MM.1S (cell line): ENCODE results near the gene FMNL1.

ENCODE experiments used
- DNase-seq: peaks from one replicate; pipeline ENCODE4 v3.0.0-alpha.2; 2015
- H2AFZ ChIP-seq: fragments of 300-600 bp; sonication (generic); 2 replicates; pipeline ENCODE4 v1.6.0; 2016; ENCODE audit warnings: antibody characterized with exemption, low read length
- H3F3A ChIP-seq: fragments of 300-600 bp; sonication (generic); 2 replicates; pipeline ENCODE4 v1.6.1; 2016; ENCODE audit warnings: mild to moderate bottlenecking, antibody characterized with exemption, low read length, moderate library complexity, mixed read lengths; ENCODE audit not compliant: insufficient read depth
- H3K27ac ChIP-seq: fragments of 300-600 bp; sonication (generic); 2 replicates; pipeline ENCODE4 v1.5.1; 2016; ENCODE audit warnings: mild to moderate bottlenecking, low read length
- H3K27me3 ChIP-seq: fragments of 300-600 bp; sonication (generic); replicated peaks from 2 replicates; pipeline ENCODE4 v1.6.0; 2016; ENCODE audit warnings: low read length; ENCODE audit not compliant: insufficient read depth
- H3K36me3 ChIP-seq: fragments of 300-600 bp; sonication (generic); replicated peaks from 2 replicates; pipeline ENCODE4 v1.6.1; 2016; ENCODE audit warnings: mild to moderate bottlenecking, low read length, mixed read lengths; ENCODE audit not compliant: insufficient read depth
- H3K4me1 ChIP-seq: fragments of 300-600 bp; sonication (generic); 2 replicates; pipeline ENCODE4 v1.6.1; 2016; ENCODE audit warnings: low read length, mixed read lengths
- H3K4me2 ChIP-seq: fragments of 300-600 bp; sonication (generic); 2 replicates; pipeline ENCODE4 v1.6.0; 2016; ENCODE audit warnings: low read depth, low read length
- H3K4me3 ChIP-seq: fragments of 300-600 bp; sonication (generic); 2 replicates; pipeline ENCODE4 v1.5.1; 2016; ENCODE audit warnings: low read length, mixed read lengths
- H3K79me2 ChIP-seq: fragments of 300-600 bp; sonication (generic); 2 replicates; pipeline ENCODE4 v1.6.1; 2016; ENCODE audit warnings: mixed run types, low read length, mixed read lengths
- H3K9ac ChIP-seq: fragments of 300-600 bp; sonication (generic); 2 replicates; pipeline ENCODE4 v1.6.1; 2016; ENCODE audit warnings: low read length, mixed read lengths
- H3K9me2 ChIP-seq: fragments of 300-600 bp; sonication (generic); replicated peaks from 2 replicates; pipeline ENCODE4 v1.6.1; 2016; ENCODE audit warnings: mild to moderate bottlenecking, low read length, mixed read lengths; ENCODE audit not compliant: insufficient read depth
- H3K9me3 ChIP-seq: fragments of 300-600 bp; sonication (generic); replicated peaks from 2 replicates; pipeline ENCODE4 v1.6.1; 2016; ENCODE audit warnings: mild to moderate bottlenecking, low read length, mixed read lengths; ENCODE audit not compliant: insufficient read depth
- H4K20me1 ChIP-seq: fragments of 300-600 bp; sonication (generic); 2 replicates; pipeline ENCODE4 v1.6.1; 2016; ENCODE audit warnings: mild to moderate bottlenecking, low read length, moderate library complexity, mixed read lengths; ENCODE audit not compliant: insufficient read depth
- CTCF ChIP-seq: fragments of 300-600 bp; sonication (generic); IDR thresholded peaks from 2 replicates; pipeline ENCODE4 v1.5.1; 2016; ENCODE audit warnings: antibody characterized with exemption, low read length, mixed read lengths
- EZH2 ChIP-seq: fragments of 300-600 bp; sonication (generic); optimal IDR thresholded peaks from 2 replicates; pipeline ENCODE3; 2017; ENCODE audit warnings: low read depth, mild to moderate bottlenecking, antibody characterized with exemption, low read length, mixed read lengths
- EZH2phosphoT487 ChIP-seq: fragments of 300-600 bp; sonication (generic); IDR thresholded peaks from 2 replicates; pipeline ENCODE4 v1.6.1; 2018; ENCODE audit warnings: antibody characterized with exemption, low read length

Gene FMNL1

GRCh38 chr17:45274033-45274432, 52.3 kb downstream of the FMNL1 start:
- peaks cover 7% of the 10 kb centered on the region; the same call in 1 of the 2 replicates for H3F3A ChIP-seq
- H2AFZ ChIP-seq = no peak overlapping the region
- no peaks in the 10 kb centered on the region for H3K9me2 ChIP-seq
- TF ChIP-seq CTCF (no peak), EZH2 (no peak), EZH2phosphoT487 (no peak)
- H3K27me3 ChIP-seq = no peaks in the 10 kb centered on the region
- no peaks in the 10 kb centered on the region for H3K9me3 ChIP-seq
- no peak for DNase-seq
- no peak overlapping the region for H3K9ac ChIP-seq
- H3K4me3 ChIP-seq = no peak overlapping the region
- no peaks in the 10 kb centered on the region for H4K20me1 ChIP-seq
- H3K4me2 ChIP-seq = no peak overlapping the region
- H3K36me3 ChIP-seq = peaks cover 4% of the 10 kb centered on the region; the same call in 1 of the 2 replicates
- H3K27ac ChIP-seq = no peak overlapping the region
- H3K79me2 ChIP-seq = no peaks in the 10 kb centered on the region
- H3K4me1 ChIP-seq = peaks cover 5% of the 10 kb centered on the region; the same call in 1 of the 2 replicates

GRCh38 chr17:45276031-45276430, 54.3 kb downstream of the FMNL1 start:
- Histone ChIP-seq H3K9ac (no peak overlapping the region), H3K36me3 (peaks cover 4% of the 10 kb centered on the region; the same call in 1 of the 2 replicates), H3K4me3 (no peak overlapping the region), H4K20me1 (no peaks in the 10 kb centered on the region), H3K9me2 (no peaks in the 10 kb centered on the region), H3K27ac (no peak overlapping the region), H3K4me1 (peaks cover 5% of the 10 kb centered on the region; the same call in 1 of the 2 replicates), H3K27me3 (no peaks in the 10 kb centered on the region), H3F3A (peaks cover 7% of the 10 kb centered on the region; the same call in 1 of the 2 replicates), H2AFZ (no peak overlapping the region), H3K9me3 (no peaks in the 10 kb centered on the region), H3K79me2 (no peaks in the 10 kb centered on the region), H3K4me2 (no peak overlapping the region)
- no peak for DNase-seq
- TF ChIP-seq EZH2 (no peak), CTCF (no peak), EZH2phosphoT487 (no peak)

- Histone ChIP-seq H2AFZ (no peak overlapping the region), H3K79me2 (no peaks in the 10 kb centered on the region), H3K27me3 (no peaks in the 10 kb centered on the region), H3K4me1 (peaks cover 5% of the 10 kb centered on the region; the same call in 1 of the 2 replicates), H3K9me2 (no peaks in the 10 kb centered on the region), H3K36me3 (peaks cover 4% of the 10 kb centered on the region; the same call in 1 of the 2 replicates), H3K9ac (no peak overlapping the region), H3K27ac (no peak overlapping the region), H3K4me3 (no peak overlapping the region), H3K4me2 (no peak overlapping the region), H3F3A (peaks cover 7% of the 10 kb centered on the region; the same call in 1 of the 2 replicates), H3K9me3 (no peaks in the 10 kb centered on the region), H4K20me1 (no peaks in the 10 kb centered on the region)
- no peak for TF ChIP-seq EZH2phosphoT487
- peak; percentile 68 for TF ChIP-seq CTCF
- TF ChIP-seq EZH2 = no peak
- peak; percentile 89 for DNase-seq
Observed at GRCh38 chr17:45277216-45277849, 55.6 kb downstream of the FMNL1 start.
